HG03064 (cell line): ENCODE results near the gene TRIAP1.
"Not testable (repeated sequence)": the region's sequence is repeated elsewhere in the genome, so short reads cannot be mapped to it uniquely, and the experiment has no call there.

Source experiments
- ATAC-seq: cut with Tn5 transposase; IDR thresholded peaks from one replicate; pipeline ENCODE4 v1.9.1; 2021; ENCODE audit warnings: low read depth; ENCODE audit not compliant: unreplicated experiment

Gene TRIAP1

DNA sequence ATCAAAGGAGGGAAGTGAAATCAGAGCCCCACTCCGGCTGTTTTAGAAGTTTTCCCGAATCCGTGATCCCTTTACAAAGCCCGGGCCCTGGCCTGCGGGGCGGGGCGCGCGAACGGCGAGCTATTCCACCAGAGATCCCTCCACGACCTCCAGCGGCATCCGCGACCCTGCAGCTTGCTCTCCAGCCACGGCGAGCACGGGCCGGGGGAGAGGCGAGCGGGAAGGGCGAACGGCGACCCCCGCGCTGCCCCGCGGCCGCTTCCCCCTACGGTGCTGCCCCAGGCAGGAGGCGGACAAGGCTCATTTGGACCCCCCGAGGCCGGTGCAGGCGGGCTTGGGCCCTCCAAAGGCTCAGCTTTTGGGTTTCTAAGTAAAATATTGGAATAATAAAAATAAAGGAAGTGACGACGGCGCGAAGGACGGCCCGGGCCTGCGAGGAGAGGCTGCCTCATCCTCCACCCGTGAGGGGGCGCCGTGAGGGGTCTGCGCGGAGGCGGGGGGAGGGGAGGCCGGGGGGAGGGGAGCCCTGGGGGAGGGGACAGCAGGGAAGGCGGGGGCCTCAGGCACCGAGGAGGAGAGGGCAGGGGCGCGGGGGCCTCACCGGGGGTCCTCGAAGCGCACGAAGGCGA, 22.8 kb upstream of the TRIAP1 start:
- ATAC-seq: peak; percentile 6

DNA sequence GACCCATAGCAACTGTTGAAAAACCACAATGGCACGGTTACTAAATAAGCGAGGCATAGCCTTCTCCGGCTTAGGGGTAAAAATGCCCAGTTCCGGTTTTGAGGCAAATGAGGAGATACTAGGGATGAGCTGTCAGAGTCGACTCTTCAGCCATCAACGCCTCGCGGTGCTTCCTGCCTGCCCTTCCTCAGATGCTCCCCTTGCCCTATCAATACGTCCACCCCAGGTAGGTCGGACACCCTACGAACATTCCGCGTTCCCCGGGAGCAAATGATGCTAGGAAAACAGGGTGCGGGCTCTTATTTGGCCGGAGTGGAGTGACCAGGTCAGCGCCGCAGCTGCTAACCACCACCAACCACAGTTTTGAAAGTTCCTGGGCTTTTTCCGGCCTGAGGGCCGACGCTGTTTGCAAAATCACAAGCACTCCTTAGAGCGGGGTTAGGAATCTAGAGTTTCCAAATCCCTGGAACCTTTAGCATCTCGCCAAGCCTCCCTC, 22.2 kb upstream of the TRIAP1 start:
- no peak for ATAC-seq

DNA sequence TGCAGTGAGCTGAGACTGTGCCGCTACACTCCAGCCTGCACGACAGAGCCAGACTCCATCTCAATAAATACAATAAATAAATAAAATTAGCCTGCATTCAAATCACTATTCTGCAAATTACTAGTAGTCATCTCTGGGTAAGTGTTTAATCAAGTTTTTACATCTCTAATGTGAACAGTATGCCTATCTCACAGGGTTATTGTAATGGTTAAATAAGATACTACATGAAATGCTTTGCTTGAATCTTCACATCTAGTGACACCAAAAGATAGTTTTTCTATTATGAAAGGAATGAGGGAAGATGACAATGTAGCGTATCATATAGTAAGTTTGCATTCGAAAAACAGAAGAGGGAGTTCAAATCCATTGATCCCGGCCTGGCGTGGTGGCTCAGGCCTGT, 21.3 kb upstream of the TRIAP1 start:
- ATAC-seq: no peak

DNA sequence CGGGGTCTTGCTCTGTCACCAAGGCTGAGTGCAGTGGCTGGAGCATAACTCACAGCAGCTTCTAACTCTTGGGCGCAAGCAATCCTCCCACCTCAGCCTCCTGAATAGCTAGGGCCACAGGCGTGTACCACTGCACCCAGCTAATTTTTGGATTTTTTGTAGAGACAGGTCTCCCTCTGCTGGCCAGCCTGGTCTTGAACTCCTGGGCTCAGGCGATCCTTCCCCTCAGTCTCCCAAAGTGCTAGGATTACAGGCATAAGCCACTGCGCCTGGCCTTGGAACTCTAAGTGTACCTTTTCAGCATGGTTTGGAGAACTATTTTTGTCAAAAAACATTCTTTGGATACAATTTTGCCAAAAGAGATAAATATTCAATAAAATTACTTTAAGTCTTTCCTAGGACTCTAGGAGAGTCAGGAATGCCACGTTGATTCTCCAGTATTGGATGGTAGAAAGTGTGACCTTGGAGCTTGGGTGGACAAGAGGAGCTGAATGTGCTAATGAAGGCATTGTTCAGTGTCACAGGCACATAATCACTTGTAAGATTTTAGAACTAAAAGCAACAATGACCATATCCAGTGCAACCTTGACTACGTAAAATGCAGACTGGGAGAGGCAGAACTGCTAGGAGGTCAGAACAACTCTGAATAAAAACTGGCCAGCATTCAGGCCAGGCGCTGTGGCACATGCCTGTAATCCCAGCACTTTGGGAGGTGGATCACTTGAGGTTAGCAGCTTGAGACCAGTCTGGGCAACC, 20.6 kb upstream of the TRIAP1 start:
- no peak for ATAC-seq

DNA sequence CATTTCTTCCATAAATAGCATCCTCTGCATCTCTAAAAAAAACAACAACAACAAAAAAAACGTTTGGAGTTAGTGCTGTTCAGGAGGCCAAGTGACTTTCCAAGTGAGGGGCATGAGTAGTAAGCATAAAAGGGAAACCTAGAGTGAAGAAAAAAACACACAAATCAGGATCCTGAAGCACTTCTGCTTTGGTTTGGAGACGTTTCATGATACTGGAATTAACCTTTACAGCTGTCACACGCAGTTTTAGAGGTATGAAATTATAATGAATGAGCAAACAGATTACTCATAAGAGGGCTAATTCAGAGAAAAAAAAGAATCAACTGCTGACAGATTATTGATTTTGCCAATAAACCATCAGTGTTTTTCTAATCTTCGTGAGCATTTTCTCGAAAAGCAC, 19.6 kb upstream of the TRIAP1 start:
- no peak for ATAC-seq

DNA sequence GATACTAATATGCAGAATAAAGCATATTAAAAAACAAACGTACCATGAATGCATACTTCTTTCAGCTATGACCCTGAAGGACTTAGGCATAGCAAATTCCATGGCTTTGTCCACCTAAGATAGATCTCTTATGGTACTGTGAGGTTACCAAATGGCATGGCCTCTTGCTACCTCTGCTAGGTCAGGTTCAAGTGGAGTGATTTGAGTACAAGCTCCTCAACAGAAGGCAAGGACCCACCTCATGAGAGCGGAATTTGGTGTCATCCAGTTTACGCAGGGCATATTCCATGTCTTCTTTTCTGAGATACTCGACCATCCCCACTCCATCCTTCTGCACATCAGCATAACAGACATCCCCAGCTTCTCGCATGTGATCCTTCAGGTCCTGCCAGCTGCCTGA, 17.5 kb upstream of the TRIAP1 start:
- ATAC-seq: no peak

DNA sequence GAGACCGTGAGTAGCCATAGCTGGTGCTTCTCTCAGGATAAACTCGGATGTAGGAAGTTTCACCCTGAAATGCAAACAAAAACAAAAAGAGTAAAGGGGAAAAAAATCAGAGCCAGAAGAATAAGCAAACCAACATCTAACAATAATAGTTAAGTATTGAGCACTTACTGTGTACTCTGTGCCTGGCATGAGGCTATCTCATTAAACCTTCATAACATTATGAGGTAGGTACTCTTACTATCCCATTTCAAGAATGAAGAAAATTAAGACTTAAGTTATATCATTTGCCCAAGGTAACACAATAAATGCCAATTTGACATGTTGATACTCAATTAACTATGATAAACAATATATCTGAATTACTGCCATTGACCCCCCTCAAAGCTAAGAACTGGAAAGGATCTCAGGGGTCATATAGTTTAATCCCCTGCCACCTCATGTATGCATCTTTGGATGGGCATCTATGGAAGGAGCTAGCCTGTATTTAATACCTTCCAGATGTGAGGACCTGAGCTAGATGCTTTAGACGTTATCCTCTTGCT, 16.0 kb upstream of the TRIAP1 start:
- ATAC-seq: no peak

DNA sequence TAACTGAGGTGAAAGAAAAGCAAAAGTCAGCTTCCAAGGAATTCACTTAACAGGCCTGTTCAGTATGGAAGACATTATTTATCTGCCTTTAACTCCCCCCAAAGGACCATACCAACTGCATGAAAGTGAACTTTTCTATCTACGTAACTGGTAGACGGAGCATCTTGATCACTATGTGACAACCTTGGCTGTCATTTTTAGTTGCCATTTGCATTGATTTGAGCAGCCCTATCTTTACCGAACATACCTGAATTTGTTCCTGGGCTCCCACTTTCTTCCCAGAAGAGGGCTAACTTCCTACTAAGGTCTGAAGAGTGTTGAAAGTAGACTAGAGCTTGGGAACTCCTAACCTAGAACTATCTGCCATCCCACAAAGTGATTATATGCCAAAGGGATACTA, 14.0 kb upstream of the TRIAP1 start:
- ATAC-seq: no peak

DNA sequence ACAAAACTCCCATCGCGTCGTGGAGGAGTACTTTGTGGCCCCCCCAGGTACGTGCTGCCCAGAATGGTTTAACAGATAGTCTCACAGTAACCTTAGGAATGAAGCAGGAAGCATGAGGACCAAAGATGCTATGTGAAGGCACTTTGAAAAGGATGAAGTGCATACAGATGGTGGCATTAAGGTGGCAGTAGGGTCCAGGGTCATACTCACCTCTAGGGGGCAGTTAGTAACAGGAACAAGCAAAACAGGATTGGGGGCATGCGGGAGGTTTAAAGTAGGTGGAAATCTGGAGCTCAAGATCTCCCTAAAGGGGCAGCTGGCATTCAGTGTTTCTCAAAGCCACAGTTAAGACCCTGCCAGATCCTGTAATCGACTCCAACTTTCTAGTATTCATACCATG, 10.9 kb upstream of the TRIAP1 start:
- no peak for ATAC-seq

DNA sequence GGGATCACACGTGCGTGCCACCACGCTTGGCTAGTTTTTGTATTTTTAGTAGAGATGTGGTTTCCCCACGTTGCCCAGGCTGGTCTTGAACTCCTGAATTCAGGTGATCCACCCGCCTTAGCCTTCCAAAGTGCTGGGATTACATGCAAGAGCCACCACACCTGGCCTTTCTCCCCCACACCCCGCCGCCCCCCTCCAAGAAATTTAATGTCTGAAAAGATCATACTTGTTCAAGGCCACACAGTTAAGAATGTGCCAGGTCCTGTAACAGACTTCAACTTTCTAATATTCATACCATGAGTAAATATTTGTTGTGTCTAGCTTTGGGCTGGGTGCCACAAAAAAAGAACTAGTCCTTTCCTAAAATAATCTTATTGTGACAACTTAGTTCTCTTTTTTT, 9.1 kb upstream of the TRIAP1 start:
- no peak for ATAC-seq

DNA sequence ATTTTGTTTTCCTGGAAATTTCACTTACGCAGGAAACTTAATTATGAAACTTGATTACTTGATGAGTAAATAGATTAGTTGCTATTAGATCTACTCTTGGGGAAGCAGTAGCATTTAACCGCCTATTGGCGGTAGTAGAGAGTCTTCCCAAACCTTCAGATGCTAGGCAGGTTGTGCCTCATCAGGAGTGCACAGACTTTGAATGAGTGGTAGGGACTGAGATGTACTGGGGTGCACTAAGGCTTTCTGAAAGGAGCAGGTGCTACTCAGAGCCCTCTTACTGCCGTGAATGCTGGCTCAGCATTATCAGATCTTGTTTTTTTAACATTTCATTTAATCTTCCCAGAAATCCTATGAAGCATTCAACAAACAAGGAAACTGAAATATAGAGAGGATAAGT, 7.8 kb upstream of the TRIAP1 start:
- ATAC-seq: no peak

DNA sequence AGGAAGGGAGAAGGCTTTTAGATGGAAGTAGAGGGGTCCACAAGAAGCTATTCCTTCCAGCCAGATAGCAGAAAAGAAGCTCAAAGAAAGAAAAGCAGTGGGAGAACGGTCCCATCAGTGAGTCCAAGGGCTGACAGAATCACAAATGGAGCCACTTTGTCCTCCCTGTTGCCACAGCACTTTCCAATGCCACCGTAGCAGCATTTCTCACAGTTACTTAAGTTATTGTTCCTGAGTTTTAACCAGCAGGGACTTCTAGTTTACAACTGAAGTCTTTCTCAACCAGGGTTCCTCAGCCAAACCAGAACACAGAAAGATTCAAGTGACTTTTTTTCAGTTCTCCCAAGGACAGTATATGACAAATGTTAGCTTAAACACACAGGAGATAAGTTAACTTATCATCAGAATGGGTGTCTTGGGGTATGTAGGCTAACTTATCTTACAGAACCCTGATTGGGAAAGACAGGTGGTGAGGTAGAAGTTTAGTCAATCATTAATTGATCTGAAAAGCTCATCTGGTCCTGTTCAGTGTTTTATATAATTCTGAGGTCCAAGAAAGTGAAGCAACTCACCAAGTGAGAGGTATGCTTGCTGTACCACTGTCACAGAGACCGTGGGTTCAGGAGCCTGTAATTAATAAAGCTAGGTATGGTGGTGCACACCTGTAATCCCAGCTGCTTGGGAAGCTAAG, 7.0 kb upstream of the TRIAP1 start:
- ATAC-seq: no peak

DNA sequence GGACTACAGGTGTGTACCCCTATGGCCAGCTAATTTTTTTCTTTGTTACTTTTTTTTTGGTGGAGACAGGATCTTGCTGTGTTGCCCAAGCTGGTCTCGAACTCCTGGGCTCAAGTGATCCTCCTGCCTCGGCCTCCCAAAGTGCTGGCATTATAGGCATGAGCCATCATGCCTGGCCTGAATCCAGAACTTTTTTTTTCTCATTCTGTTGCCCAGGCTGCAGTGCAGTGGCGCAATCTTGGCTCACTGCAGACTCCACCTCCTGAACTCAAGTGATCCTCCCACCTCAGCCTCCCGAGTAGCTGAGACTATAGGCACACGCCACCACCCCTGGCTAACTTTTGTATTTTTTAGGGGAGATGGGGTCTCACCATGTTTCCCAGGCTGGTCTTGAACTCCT, 6.3 kb upstream of the TRIAP1 start:
- ATAC-seq: not testable (repeated sequence)

DNA sequence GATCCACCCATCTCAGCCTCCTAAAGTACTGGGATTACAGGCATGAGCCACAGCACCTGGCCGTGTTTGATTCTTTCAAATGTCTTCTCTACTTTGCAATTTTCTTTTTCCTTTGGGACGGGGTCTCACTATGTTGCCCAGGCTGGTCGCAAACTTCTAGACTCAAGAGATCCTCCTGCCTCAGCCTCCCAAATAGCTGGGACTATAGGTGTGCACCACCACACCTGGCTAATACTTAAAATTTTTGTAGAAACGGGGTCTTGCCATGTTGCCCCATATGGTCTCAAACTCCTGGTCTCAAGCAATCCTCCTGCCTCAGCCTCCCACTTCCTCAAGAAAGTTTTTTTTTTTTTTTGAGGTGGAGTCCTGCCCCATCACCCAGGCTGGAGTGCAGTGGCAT, 1.8 kb upstream of the TRIAP1 start:
- ATAC-seq: no peak

DNA sequence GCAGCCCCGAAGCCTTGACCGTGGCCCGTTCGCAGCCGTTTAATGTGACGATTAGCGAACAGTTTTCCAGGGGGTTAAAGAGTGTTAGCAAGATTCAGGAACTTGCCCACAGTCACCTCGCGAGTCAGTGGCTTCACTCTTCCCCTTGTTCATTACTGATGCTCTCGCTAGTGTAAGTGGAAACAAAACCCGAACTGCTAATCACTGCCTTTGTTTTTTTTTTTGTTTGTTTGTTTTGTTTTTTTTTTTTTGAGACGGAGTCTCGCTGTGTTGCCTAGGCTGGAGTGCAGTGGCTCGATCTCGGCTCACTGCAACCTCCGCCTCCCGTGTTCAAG, 627 bp upstream of the TRIAP1 start:
- not testable (repeated sequence) for ATAC-seq

DNA sequence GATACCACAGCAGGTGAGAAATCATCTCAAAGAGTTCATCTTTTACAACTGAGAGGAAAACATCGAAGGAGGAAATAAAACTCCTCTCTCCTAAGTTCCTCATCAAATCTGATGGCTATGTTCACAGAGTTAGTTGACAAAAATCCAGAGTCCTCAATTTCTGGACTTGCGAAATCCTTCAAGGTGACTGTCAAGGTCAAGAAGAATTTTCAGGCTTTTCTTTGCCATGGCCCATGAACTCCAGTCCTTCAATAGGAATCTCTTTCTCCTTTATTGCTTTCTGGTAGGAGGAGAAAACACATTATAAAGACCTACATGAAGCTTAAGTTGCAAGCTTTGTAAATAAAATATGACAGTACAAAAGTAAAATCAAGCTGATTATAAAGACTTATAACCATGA, 1.5 kb downstream of the TRIAP1 start:
- no peak for ATAC-seq

DNA sequence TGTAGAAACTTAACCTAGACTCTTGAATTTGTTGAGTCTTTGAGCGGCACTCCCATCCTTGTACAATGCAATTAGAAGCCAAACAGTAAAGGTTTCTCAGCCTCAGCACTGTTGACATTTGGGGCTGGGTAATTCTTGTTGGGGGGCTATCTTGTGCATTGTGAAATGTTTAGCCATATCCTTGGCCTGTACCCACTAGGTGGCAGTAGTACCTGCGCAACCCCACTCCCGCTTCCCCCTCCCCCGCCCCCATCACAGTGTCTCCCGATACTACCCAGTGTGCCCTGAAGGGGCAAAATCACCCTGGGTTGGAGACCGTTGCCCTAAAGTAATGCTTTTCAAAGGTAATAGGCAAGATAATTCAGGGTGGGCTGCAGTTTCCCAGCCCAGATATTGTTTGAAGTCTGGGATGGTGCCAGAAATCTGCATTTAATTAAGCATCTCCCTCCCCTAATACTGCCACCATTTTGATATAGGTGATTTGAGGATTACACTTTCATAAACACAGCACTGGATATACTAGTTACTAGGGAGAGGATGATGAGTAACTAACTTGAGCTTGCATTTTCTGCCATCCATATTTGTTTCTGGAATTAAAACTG, 6.4 kb downstream of the TRIAP1 start:
- ATAC-seq: no peak

DNA sequence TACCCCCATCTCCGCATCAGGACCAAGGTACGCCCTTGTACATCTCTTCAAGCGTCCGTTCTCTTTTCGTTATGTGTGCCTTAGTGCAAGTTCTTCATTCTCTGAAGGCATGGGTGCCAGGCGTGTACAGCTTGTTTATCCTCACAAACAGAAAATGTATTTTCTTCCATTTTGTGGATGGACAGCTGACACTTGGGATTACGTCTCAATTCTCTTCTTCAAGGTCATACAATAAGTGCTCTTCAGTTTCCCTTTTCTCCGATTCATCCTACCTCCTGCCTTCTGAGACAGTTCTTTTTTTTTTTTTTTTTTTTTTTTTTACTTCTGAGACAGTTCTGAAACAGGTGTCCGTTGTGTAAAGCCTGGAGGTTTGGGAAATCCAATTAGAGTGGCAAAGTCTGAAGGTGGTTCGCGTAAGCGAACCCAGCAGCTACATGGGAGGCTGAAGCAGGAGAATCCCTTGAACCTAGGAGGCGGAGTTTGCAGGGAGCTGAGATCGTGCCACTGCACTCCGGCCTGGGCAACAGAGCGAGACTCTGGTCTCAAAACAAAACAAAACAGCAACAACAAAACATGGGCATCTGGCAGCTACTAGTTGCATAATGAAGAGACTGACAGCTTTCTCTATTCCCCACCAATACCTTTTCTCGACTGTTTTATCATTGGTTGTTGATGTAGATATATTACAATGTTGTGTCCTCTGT, 7.5 kb downstream of the TRIAP1 start:
- no peak for ATAC-seq

DNA sequence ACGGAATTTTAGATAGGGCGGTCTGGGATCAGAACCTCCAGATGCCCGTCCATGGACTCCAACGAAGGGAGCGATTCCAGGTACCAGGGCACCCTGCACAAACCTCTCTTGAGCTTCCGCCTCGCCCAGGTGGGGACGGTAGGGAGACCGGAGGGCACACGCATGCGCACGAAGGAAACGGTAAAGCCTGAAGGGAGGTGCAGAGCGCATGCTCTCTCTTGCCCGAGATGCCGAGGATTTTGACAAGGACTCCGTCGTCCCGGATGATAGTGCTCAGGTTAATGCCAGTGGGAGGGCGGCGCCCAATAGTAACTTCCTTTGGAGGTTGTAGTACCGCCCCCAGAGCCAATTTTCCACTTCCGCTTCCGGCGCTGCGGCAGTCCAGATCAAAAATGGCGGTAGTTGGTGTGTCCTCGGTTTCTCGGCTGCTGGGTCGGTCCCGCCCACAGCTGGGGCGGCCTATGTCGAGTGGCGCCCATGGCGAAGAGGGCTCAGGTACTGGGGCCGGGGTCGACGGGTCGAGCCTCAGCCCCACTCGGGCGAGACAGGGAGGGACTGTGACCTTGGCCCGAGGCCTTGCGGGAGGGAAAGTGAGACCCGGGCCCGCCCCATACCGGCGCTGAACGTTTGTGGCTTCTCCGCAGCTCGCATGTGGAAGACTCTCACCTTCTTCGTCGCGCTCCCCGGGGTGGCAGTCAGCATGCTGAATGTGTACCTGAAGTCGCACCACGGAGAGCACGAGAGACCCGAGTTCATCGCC, 8.3 kb downstream of the TRIAP1 start, which contains the start of gene COX6A1:
Gene COX6A1 (plus strand): TSS at position 379 of the 760 bp plus-strand sequence. CDS start 14 bp downstream, at position 393.
- ATAC-seq: peak; percentile 87
